K562 (cell line): Measurements from ENCODE around the gene TTC33. TPM values are rescaled to one million over a fixed set of nuclear protein-coding genes. Genes with fewer than 3 reads are reported as not detected.
A peak's percentile ranks its signal among the peaks of the same experiment; 100 is the strongest.

Experiments
- ARNT ChIP-seq, 2 experiments: fragments of 450-650 bp; IDR thresholded peaks; 2 replicates each; pipeline ENCODE4 v1.6.1; 2016; ENCODE audit warnings: mild to moderate bottlenecking in 1 of 2
- CEBPZ ChIP-seq: fragments of 150-350 bp; IDR thresholded peaks from 2 replicates; pipeline ENCODE4 v1.6.1; 2014; ENCODE audit warnings: low read depth, mild to moderate bottlenecking, low read length, borderline replicate concordance
- CLOCK ChIP-seq: fragments of 250-450 bp; sonication (Bioruptor Pico); IDR thresholded peaks from 2 replicates; pipeline ENCODE4 v1.4.0; 2020; ENCODE audit warnings: mild to moderate bottlenecking, moderate library complexity, borderline replicate concordance
- ETV5 ChIP-seq: sonication (generic); formaldehyde crosslinking; IDR thresholded peaks from 2 replicates; pipeline ENCODE4 v1.4.0; 2020; ENCODE audit warnings: low read depth, mild to moderate bottlenecking, missing genetic modification reagents
- JUND ChIP-seq, 2 experiments: IDR thresholded peaks; 2 replicates in 1 of 2; 3 replicates in 1 of 2; pipeline ENCODE4 v1.6.1; 2011; ENCODE audit warnings: borderline replicate concordance in 2 of 2, low read depth in 2 of 2, low read length in 2 of 2, improper control_type of control experiment in 1 of 2, missing biosample characterization in 1 of 2, missing genetic modification characterization in 1 of 2, missing genetic modification reagents in 1 of 2
- KAT8 ChIP-seq: fragments of 450-650 bp; IDR thresholded peaks from 2 replicates; pipeline ENCODE4 v1.6.1; 2016; ENCODE audit warnings: low read depth, mild to moderate bottlenecking
- PHB ChIP-seq: fragments of 250-450 bp; sonication (Bioruptor Pico); IDR thresholded peaks from 2 replicates; pipeline ENCODE4 v1.5.0; 2021
- PRDM10 ChIP-seq: fragments of 450-650 bp; IDR thresholded peaks from 2 replicates; pipeline ENCODE4 v1.6.1; 2018; ENCODE audit not compliant: partially characterized antibody
- RAD51 ChIP-seq: fragments of 450-650 bp; IDR thresholded peaks from 2 replicates; pipeline ENCODE4 v1.7.1; 2016; ENCODE audit warnings: low read depth, mild to moderate bottlenecking, borderline replicate concordance
- RFX1 ChIP-seq: fragments of 450-650 bp; IDR thresholded peaks from 2 replicates; pipeline ENCODE4 v1.6.1; 2016; ENCODE audit warnings: mild to moderate bottlenecking, moderate library complexity
- RFX5 ChIP-seq: IDR thresholded peaks from 2 replicates; pipeline ENCODE4 v1.6.1; 2011; ENCODE audit warnings: low read depth, mild to moderate bottlenecking, improper control_type of control experiment, low read length
- SETDB1 ChIP-seq: IDR thresholded peaks from one replicate; pipeline ENCODE4 v1.6.1; 2012; ENCODE audit warnings: low read length, control low read depth, inconsistent platforms
- SFPQ ChIP-seq: fragments of 200-400 bp; formaldehyde crosslinking; IDR thresholded peaks from 2 replicates; pipeline ENCODE4 v1.6.1; 2017; ENCODE audit warnings: mild to moderate bottlenecking, low read depth, low read length, moderate library complexity
- SMARCA4 ChIP-seq: fragments of 450-650 bp; IDR thresholded peaks from 2 replicates; pipeline ENCODE4 v1.6.1; 2016
- ZBTB26 ChIP-seq: fragments of 450-650 bp; formaldehyde crosslinking; IDR thresholded peaks from 2 replicates; pipeline ENCODE4 v1.4.0; 2022; ENCODE audit warnings: missing genetic modification characterization
- polyA plus RNA-seq, 8 experiments: library from polyadenylated mRNA; depleted of rRNA in 4 of 8; stranded (reverse) in 5 of 8; unstranded in 3 of 8; fragments of >200 nt; fragmentation: Nextera tagmentation in 2 of 8; fragmentation: Illumina TruSeq in 1 of 8; extraction: Ambion mirVana in 2 of 8; extraction: Trizol in 1 of 8; gene quantifications; 2 replicates each; pipeline versions ENCODE4 v1.2.1 to v1.2.3, GENCODE V29; 2011 to 2014; ENCODE audit warnings: inconsistent platforms in 1 of 8, missing spikeins in 1 of 8
- total RNA-seq, 7 experiments: library from RNA; depleted of rRNA in 6 of 7; stranded (reverse); fragments of >200 nt in 6 of 7; fragmentation: Illumina TruSeq in 2 of 7; extraction: Trizol in 2 of 7; gene quantifications; 2 replicates each; pipeline versions ENCODE4 v1.2.1 to v1.2.3, GENCODE V29; 2011 to 2021; ENCODE audit warnings: low replicate concordance in 1 of 7

Gene TTC33
- total and polyA plus RNA-seq, 9 of the 15 experiments (the other 6 are each of a cell fraction or from before 2014, with no cell fraction given) = 11.5 to 24.9 (median 21.1) TPM

- TF ChIP-seq KAT8 (no peak), ZBTB26 (CRISPR knock-in tag) (no peak), RFX1 (no peak), SMARCA4 (no peak), CEBPZ (no peak), PRDM10 (peak; percentile 49), RFX5 (no peak), PHB (CRISPR knock-in tag) (no peak), JUND (IDR thresholded peaks at IDR 0.05; ENCODE audit: borderline replicate concordance, low read depth, low read length) (0 out of 2 replicates have a peak, but pooled peaks have one; percentile 4), JUND (tag; IDR thresholded peaks at IDR 0.05; ENCODE audit: borderline replicate concordance, low read depth, low read length) (no peak), SFPQ (no peak), SETDB1 (no peak), CLOCK (CRISPR knock-in tag) (no peak), ETV5 (CRISPR knock-in tag) (no peak), ARNT (IDR thresholded peaks at IDR 0.05) (no peak), RAD51 (no peak)
These were observed 36.0 kb upstream of the TTC33 start (continued) for GRCh38 chr5:40791715-40792139.
